Stimulated activated CD4-positive, alpha-beta T cell treated with anti-CD3 and anti-CD28 coated beads, Interleukin-1b, Interleukin-23, amount 100 ng/mL, for 4 hours (primary cell): ENCODE measurements around the gene BAIAP2L1.
"Not testable (repeated sequence)": the region's sequence is repeated elsewhere in the genome, so short reads cannot be mapped to it uniquely, and the experiment has no call there.

Experiments used
- DNase-seq, 2 donors: peaks; one replicate each; pipeline ENCODE4 v3.0.0-alpha.2; 2020; ENCODE audit warnings: low read depth in 2 of 2

Gene BAIAP2L1

DNA sequence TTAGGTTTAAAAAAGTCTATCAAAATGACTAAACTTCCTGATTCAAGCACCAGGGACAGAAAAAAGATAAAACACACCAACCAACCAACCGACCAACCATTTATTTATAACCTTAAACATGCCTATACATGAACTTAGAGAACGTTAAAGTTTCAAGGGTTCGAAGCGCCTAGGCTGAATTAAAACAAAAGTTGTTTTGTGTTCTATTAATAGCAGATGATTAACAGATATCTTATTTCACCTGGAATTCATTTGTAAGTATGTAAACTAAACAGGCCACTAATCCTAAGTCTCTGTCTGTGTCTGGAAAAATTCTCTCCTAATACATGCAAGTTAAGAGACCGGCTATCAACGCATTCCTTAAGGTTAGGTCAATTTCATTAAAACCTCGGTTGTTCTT lies 1.4 kb downstream of the BAIAP2L1 start:
- DNase-seq, result no peak

DNA sequence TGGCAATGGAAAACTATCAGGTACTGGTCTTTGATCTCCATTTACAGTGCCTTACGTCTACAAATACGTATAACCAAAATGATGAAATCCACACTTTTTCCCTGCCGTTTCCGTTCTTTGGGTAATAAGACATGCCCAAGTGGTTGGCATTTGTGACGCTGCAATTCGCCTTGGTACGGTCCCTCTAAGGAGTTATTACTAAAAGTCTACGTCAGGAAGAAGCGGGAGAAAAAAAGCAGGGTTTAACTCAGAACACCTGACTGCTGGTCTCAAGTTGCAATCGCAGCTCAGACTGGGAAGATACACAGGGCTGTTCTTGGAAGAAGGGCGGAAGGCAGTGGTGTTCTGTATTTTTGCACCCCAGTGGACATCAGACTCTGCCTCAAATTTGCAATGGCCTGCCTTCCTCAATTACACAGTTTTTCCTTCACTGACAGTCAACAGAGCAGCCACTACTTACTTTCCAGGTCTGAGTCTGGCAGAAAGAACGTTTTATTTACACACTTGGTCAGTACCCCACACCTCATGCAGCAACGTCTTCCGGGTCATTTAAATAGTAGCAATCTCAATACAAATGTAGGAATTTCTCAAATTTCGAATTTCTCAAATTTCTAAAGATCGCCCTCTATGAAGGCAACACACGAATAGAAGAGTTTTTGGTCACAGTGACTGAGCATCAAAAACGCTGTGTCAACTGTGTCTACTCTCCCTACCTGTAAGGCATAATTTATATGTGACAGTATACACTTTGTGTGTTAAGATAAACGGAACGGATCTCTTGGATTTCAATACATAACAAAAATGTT lies 2.1 kb downstream of the BAIAP2L1 start:
- no peak for DNase-seq

DNA sequence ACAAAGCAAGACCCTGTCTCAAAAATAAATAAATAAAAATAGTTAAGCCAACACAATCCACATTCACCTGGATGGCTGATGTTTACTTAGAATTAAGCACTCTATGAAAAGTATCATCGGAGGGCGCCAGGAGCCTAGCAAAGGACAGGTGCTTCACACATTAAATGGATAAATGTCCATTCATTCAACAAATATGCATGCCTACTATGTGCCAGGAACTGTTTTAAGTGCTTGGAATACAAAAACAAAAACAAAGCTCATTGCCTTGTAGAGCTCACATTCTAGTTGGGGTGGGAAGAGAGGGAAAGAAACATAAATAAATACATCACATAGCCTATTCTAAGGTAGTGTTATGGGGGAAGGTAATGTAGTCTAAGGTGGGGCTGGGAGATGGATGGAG lies 4.1 kb downstream of the BAIAP2L1 start:
- no peak for DNase-seq

DNA sequence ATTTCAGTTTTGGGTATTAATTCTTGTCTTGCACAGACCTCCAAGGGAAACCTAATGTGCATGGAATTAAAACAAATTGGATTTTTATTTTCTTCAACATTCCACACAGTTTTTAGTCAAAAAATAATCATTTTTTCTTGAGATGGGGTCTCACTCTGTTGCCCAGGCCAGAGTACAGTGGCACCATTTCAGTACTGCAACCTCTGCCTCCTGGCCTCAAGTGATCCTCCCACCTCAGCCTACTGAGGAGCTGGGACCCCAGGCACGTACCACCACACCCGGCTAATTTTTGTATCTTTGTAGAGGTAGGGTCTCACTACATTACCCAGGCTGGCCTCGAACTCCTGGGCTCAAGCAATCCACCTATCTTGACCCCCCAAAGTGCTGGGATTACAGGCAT lies 4.9 kb downstream of the BAIAP2L1 start:
- DNase-seq, result no peak

DNA sequence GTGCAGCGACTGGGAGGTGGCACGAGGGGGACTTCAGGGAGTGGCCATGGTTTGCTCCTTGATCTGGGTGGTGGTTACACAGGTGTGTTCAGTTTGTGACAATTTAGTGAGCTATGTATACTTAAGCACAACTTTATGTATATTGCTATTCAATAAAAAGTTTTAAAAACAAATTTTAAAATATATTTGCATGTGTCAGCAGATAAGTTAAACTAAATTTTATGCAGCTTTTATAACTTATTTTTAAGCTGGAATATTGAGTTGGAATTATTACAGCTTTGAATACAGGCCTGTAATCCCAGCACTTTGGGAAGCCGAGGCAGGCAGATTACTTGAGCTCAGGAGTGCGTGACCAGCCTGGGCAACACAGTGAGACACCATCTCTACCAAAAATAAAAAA lies 5.4 kb downstream of the BAIAP2L1 start:
- no peak for DNase-seq

DNA sequence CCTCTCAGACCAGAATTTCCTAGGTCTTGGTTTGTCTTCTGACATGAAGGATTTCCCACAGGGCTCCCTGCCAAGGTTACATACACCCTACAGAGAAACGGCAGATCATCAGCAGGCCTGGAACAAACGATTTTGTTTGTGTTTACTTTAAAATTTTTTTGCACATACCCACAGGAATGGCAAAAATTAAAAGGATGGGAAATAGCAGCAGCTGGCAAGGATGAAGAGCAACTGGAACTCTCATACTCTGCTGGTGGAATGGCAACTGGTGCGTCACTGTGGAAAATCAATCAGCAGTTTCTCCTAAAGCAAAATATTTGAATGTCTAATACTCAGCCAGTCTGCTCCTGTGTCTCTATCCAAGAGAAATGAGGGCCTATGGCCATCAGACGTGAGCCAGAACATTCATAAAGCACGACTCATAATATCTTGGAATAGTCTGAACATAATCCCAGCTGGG lies 6.5 kb downstream of the BAIAP2L1 start:
- DNase-seq, result no peak

DNA sequence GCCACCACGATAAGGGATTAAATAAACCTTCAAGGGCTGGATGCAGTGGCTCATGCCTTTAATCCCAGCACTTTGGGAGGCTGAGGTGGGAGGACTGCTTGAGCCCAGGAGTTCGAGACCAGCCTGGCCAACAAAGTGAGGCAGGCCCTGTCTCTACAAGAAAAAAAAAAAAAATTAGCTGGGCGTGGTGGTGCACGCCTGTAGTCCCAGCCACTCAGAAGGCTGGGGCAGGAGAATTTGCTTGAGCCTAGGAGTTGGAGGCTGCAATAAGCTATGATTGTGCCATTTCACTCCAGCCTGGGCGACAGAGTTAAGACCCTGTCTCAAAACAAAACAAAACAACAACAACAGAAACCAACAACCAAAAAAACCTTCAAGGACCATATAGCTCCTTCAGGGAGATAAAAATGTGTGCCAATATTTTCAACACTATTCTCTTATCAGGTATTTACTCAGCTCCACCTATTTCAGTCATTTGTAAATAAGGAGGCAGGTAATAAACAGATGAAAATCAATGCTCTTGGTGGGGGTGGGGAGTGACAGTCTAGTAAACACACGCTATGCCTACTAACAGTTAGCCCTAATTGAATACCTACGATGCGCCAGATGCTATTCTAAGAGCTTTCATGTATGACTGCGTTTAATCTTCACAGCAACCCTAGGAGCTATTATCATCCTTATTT lies 13.2 kb downstream of the BAIAP2L1 start:
- no peak for DNase-seq

DNA sequence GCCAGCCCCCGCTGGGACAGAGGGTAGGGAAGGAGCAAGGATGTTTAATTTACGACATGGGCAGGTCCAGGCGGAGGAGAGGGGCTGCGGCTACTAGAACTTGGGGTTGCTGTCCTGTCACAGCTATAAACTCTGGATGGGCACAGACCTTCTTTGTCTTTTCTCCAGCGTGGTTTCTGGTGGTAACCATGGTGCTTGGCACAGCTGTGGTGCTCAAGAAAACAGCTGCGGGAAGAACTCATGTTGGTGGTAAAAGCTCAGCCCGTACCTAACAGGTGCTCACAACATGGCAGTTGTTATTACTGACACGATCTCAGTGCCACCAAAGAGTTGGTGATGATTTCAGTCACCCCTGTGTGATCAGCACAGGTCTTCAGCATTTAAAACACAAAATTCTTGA lies 13.8 kb downstream of the BAIAP2L1 start:
- DNase-seq, result no peak

DNA sequence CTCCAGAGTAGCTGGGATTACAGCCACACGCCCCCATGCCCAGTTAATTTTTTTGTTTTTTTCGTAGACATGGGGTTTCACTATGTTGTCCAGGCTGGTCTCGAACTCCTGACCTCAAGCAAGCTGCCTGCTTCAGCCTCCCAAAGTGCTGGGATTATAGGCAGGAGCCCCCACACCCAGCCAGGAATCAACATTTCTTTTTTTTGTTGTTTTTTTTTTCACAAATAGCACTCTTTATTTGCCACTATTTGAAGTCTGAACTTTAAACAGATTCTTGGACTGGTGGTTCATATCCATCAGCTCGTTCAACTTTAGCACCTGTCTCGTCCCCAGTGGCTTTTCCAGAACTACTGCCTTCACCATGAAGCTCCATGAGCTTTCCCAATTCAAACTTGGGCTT lies 15.4 kb downstream of the BAIAP2L1 start:
- DNase-seq, result not testable (repeated sequence)

DNA sequence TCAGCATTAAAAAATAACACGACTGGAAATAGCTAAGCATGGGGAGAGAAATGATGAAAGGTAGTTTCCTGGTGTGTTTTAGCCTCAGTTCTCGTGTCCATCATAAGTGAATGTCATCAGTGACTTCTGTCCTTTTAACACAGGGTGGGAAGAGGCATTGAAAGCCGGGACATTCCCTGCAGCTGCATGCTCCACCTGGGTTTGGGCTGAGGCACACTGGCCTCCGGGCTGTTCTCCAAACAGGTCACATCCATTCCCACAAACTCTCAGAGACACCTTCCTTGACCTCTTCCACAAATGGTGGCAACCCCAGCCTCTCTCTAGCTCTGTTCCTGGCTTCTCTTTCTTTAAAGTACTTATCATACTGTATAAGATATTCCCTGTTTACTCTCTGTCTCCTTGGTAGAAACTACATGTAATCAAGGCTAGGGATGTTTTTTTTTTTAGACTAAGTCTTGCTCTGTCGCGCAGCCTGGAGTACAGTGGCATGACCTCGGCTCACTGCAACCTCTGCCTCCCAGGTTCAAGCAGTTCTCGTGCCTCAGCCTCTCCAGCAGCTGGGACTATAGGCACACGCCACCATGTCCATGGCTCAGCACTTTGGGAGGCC lies 22.6 kb downstream of the BAIAP2L1 start:
- no peak for DNase-seq

DNA sequence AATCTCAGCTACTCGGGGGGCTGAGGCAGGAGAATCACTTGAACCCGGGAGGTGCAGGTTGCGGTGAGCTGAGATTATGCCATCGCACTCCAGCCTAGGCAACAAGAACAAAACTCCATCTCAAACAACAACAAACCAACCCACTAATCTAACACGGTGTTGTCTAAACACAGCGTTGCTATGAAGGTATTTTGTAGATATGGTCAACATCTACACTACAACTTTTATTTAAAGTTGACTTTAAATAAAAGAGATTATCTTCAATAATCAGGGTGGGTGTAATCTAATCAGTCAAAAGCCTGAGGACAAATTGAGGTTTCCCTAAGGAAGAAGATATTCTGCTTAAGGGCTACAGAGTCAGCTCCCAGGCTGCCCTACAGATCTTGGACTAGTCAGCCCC lies 24.2 kb downstream of the BAIAP2L1 start:
- no peak for DNase-seq

DNA sequence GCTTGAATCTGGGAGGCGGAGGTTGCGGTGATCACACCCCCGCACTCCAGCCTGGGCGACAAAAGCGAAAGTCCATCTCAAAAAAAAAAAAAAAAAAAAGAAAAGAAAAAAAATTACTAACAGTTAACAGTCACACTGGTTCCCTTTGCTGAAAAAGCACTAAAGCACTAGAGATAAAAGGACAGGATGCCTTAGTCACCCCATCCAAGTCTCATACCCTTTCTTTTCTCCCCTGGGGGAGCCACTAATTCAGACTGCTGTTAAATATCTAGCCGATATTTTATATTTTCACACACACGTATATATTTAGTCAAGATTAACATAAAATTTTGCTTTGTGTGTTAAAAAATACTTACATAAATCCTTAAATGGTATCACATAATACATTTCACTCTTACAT lies 25.2 kb downstream of the BAIAP2L1 start:
- DNase-seq, result no peak

DNA sequence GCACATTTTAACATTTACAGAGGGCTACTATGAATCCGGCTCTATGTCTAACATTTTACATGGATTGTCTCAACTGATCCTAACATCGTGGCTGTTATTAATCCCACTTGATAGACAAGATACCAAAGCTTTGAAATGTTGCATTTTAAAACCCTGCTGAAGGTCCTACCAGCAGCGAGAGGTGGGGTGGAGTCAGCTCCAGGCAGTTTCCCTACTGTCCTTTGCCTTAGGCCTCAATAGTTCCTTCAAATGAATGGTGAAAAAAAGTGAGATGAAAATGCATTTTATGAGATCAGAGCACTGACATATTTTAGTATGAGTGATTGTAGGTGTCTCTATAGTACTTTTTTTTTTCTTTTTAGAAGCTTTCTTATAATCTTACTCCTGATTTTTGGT lies 26.6 kb downstream of the BAIAP2L1 start:
- no peak for DNase-seq

DNA sequence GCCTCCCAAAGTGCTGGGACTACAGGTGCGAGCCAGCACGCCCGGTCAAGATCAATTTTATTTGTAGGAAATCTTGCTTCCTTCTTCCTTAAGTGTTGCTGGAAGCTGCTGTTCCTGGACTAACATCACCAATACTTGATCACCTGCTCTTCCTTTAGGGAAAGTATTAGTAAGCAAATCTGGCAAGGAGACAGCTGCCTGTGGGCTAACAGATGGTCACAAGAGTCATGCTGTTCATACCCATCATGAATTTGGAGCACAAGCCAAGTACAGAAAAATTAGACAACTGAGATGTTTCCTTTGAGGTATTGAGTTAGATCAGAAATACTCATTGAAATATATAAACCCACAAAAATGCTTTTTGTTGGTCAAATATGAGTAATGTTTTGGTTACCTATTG lies 27.9 kb downstream of the BAIAP2L1 start:
- DNase-seq, result no peak

DNA sequence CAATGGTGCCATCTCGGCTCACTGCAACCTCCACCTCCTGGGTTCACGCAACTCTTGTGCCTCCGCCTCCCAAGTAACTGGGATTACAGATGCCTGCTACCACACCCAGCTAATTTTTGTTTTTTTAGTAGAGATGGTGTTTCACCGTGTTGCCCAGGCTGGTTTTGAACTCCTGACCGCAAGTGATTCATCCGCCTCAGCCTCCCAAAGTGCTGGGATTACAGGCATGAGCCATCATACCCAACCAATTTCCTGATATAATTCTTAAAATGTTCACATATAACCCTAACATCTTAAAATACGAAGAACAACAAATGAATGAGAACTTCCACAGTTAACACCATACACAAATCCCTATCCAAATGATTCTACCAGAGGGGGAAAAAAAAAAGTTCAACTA lies 31.2 kb downstream of the BAIAP2L1 start:
- no peak for DNase-seq

DNA sequence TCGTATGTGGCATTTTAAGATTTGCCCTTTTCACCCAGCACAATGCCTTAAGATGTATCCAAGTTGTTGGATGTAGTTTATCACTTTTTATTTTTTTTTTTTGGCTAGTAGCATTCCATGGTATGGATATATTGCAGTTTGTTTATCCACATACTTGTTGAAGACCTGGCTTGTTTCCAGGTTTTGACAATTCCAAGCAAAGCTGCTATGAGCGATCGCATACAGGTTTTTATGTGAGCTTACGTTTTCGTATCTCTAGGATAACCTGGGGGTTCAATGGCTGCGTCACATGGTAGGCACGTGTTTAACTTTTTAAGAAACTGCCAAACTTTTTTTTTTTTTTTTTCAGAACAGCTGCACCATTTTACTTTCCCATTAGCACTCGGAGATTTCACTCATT lies 32.2 kb downstream of the BAIAP2L1 start:
- no peak for DNase-seq

DNA sequence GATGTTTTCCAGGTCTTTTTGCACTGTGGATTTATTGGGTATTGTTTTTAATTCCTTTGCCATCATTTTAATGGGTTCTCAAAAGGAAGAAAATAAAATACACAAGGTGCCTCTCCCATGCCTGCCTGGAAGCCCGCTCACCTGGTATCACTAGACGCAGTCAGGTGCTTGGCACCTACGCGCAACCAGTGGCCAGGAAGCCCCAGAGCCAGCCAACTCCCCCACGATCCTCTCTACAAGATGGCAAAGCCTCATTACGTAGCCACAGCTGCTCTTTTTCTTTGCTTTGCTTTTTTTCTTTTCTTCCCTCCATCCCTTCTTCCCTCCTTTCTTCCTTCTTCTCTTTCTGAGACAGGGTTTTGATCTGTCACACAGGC lies 34.3 kb downstream of the BAIAP2L1 start:
- DNase-seq, result no peak

DNA sequence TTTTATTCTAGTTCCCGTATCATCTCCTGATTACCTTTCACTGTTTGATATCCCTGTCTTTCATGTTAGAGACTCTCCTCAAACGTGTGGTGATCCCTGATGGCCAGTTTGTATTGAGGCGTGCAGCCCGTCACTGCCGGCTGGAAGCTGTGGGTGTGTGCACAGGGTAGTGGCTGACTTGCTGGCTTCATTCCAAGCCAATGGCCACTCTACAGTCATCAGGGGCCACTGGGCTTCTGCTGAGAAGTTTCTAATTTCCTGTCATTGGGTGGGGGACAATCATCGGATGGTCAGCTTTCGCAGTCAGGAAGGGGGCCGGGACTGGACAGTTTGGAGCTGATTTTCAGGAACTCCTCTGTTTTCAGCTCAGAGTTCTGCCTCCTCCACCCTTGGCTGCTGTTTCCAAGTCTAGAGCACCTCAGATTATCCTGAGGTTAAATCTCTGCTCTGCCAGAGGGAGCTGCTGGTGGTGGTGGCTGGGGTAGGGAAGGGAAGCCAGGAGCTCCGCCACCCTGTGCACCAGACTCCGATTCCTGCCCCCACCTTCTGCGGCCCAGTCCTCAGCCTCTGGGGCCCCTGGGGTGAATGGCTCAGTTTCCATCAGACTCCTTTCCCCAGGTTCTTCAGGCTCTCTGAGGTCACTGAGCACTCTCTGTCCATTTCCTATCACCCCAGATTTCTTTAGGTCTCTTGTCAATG lies 34.9 kb downstream of the BAIAP2L1 start:
- DNase-seq, result no peak

DNA sequence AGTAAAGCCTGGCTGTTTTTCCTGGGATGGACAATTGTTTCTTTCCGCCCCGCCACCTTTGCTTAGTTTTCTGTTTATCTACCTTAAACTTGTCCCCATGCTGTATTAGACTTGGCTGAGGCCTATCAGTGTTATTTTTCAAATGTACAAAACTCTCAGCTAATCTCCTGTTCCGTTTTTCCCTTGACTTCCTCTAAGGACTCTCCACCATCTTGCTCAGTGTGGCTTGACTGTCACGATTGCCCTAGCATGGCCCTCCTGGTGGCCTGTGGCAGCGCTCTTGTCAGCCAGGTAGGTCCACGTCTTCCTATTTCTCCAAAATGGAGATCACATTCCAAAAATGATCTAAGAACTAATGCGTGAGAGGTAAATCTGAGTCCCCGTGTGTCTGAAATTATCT lies 36.7 kb downstream of the BAIAP2L1 start:
- DNase-seq, result no peak

DNA sequence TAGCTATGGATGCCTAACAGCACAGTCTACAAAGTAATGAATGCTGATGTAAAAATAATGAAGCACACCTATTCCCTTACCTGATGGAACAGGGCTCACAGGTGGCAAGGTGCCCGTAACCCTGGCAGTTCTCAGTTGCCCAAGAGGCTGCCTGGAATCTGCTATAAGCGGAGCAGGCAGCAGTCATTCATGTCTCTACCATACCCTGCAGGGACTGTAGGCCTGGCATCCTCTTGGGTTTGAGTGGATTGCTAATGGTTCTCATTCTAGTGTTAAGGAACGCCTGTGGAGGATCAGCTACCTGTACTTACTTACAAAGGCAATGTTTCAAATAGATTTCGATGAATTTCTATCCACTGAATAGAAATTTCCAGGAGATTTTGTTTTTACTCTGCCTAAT lies 38.4 kb downstream of the BAIAP2L1 start:
- DNase-seq, result no peak

DNA sequence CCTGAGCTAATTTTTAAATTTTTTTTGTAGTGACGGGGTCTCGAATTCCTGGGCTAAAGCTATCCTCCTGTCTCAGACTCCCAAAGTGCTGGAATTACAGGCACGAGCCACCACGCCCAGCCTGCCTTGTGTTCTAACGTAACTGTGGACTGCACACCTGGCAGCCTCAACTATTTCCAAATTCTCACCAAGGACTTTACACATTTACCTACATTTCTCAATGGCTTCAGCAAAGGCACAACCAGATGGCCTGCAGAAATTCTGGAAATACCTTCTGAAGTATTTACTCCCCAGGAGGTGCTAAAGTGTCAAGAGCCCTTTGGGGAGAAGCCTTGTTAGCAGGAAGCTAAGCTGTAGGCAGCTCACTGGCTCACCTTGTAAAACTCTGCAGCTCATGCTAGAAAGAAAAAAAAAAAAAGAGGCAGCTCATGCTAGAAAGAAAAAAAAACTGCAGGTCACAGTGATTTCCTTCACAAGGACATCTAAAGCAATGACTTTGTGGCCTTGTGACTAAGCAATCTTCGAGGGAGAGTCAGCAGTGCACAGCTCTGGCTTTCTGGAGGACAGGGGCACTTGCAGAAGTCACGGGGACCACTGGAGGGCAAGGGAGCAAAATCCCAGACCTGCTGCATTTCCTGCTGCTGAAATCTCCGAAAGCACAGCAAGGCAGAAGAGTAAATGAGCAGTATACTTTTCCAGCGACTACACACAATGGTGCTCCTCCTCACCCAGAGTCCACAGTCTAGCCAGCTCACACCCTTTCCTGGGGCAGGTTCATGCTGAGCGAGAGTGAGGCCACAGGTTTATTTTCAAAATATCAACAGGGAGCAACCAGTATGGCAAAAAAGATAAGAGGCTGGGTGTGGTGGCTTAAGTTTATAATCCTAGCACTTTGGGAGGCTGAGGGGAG lies 40.4 kb downstream of the BAIAP2L1 start:
- DNase-seq, result no peak
